C4-2B (cell line): ENCODE data around the gene KIF20B.

Experiments
- ZFX ChIP-seq: fragments of 450-650 bp; IDR thresholded peaks from 2 replicates; pipeline ENCODE4 v1.6.1; 2017
- TF ChIP-seq, protein P1 (sequence below): fragments of 450-650 bp; conservative IDR thresholded peaks from 2 replicates; pipeline ENCODE4 v1.5.1; 2017; ENCODE audit warnings: mild to moderate bottlenecking

DNA sequence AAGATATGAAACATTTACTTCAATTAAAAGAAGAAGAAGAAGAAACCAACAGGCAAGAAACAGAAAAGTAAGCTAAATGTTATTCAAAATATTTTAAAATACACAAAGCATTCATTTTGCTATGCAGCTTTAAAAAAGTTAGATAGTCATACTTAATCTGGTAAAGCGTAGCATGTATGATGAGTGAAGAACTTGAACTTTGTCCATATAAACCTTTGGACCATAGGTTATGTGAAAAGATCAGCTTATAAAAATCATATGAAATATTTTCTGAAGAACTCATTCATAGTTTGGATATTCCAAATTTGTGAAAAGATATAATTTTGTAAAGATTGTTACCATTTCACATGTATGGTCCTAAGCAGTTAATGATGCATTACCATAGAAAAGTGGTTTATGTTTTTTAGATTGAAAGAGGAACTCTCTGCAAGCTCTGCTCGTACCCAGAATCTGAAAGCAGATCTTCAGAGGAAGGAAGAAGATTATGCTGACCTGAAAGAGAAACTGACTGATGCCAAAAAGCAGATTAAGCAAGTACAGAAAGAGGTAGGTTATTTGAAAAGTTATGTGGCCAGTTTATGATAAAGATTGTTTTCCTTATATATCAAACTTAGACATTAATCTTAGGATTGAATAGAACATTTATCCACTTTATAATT is 37.3 kb downstream of the KIF20B start:
- TF ChIP-seq, protein P1, sequence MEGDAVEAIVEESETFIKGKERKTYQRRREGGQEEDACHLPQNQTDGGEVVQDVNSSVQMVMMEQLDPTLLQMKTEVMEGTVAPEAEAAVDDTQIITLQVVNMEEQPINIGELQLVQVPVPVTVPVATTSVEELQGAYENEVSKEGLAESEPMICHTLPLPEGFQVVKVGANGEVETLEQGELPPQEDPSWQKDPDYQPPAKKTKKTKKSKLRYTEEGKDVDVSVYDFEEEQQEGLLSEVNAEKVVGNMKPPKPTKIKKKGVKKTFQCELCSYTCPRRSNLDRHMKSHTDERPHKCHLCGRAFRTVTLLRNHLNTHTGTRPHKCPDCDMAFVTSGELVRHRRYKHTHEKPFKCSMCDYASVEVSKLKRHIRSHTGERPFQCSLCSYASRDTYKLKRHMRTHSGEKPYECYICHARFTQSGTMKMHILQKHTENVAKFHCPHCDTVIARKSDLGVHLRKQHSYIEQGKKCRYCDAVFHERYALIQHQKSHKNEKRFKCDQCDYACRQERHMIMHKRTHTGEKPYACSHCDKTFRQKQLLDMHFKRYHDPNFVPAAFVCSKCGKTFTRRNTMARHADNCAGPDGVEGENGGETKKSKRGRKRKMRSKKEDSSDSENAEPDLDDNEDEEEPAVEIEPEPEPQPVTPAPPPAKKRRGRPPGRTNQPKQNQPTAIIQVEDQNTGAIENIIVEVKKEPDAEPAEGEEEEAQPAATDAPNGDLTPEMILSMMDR = no peak
- no peak for TF ChIP-seq ZFX
